GM12865 (cell line): Measurements from ENCODE around the gene PNMT.

Source experiments
- DNase-seq: peaks from one replicate; pipeline ENCODE4 v3.0.0; 2010; ENCODE audit warnings: low read depth
- H3K4me3 ChIP-seq: 2 replicates; pipeline ENCODE4 v1.5.1; 2011; ENCODE audit warnings: mild to moderate bottlenecking, low read depth, low read length, control low read depth
- CTCF ChIP-seq: IDR thresholded peaks from 2 replicates; pipeline ENCODE4 v1.5.1; 2011; ENCODE audit warnings: low read length, control low read depth, low read depth, inconsistent platforms; ENCODE audit not compliant: insufficient read depth; ENCODE audit errors: missing control alignments

Gene PNMT

GRCh38 chr17:39683295-39683939 lies 15.2 kb downstream of the PNMT start:
- TF ChIP-seq CTCF, result no peak
- no peak overlapping the region for H3K4me3 ChIP-seq
- DNase-seq, result no peak

GRCh38 chr17:39684369-39685192 lies 16.3 kb downstream of the PNMT start:
- no peak overlapping the region for H3K4me3 ChIP-seq
- no peak for DNase-seq
- no peak for TF ChIP-seq CTCF

GRCh38 chr17:39687101-39687545 lies 18.9 kb downstream of the PNMT start:
- peak overlapping the region; percentile 80; the same call in 1 of the 2 replicates for H3K4me3 ChIP-seq
- no peak for DNase-seq
- no peak for TF ChIP-seq CTCF

- H3K4me3 ChIP-seq, result peak within 1 kb of the TSS; percentile 80
- no peak for TF ChIP-seq CTCF
- DNase-seq, result peak; percentile 96
Measured at GRCh38 chr17:39687546-39688474, 19.6 kb downstream of the PNMT start, which contains the start of gene PGAP3. TSS of gene PGAP3 (minus strand) at chr17:39688057. CDS start at chr17:39688014, 43 bp downstream.

GRCh38 chr17:39688475-39688835 lies 20.2 kb downstream of the PNMT start:
- H3K4me3 ChIP-seq, result peak overlapping the region; percentile 80
- TF ChIP-seq CTCF, result no peak
- DNase-seq, result no peak

GRCh38 chr17:39688945-39689344 lies 20.7 kb downstream of the PNMT start:
- DNase-seq, result no peak

More at GRCh38 chr17:39688945-39689344, 20.7 kb downstream of the PNMT start:
- H3K4me3 ChIP-seq, result peak overlapping the region; percentile 80
- TF ChIP-seq CTCF, result no peak
